HepG2 (cell line): Measurements from ENCODE around the gene CBX2. TPM values are rescaled to one million over a fixed set of nuclear protein-coding genes. Genes with fewer than 3 reads are reported as not detected.

ENCODE experiments used
- GATA4 ChIP-seq: sonication (generic); IDR thresholded peaks from 2 replicates; pipeline ENCODE4 v1.6.1; 2016; ENCODE audit warnings: antibody characterized with exemption, low read depth, borderline replicate concordance
- GTF2F1 ChIP-seq: fragments of 150-350 bp; IDR thresholded peaks from 2 replicates; pipeline ENCODE4 v1.6.1; 2014; ENCODE audit warnings: low read length
- HMGA1 ChIP-seq: sonication (generic); formaldehyde crosslinking; conservative IDR thresholded peaks from 2 replicates; pipeline ENCODE4 v1.4.0; 2020; ENCODE audit warnings: missing genetic modification reagents
- HOXA5 ChIP-seq: sonication (generic); formaldehyde crosslinking; IDR thresholded peaks from 2 replicates; pipeline ENCODE4 v1.4.0; 2020; ENCODE audit warnings: missing genetic modification reagents
- LCORL ChIP-seq, 2 experiments: fragments of 450-650 bp in 1 of 2; sonication (generic) in 1 of 2; formaldehyde crosslinking in 1 of 2; IDR thresholded peaks; 2 replicates each; pipeline versions ENCODE4 v1.5.0 to v1.6.1; 2017 to 2020; ENCODE audit warnings: antibody characterized with exemption in 1 of 2, missing genetic modification reagents in 1 of 2
- MAFK ChIP-seq, 2 experiments: IDR thresholded peaks in 1 of 2; conservative IDR thresholded peaks in 1 of 2; 2 replicates each; pipeline ENCODE4 v1.6.1; 2011; ENCODE audit warnings: improper control_type of control experiment in 2 of 2, low read length in 2 of 2
- MTF2 ChIP-seq: sonication (generic); formaldehyde crosslinking; IDR thresholded peaks from 2 replicates; pipeline ENCODE4 v1.5.0; 2020; ENCODE audit warnings: missing genetic modification reagents, borderline replicate concordance
- MZF1 ChIP-seq: sonication (generic); formaldehyde crosslinking; IDR thresholded peaks from 2 replicates; pipeline ENCODE4 v1.8.1; 2023; ENCODE audit warnings: mild to moderate bottlenecking, missing genetic modification reagents, borderline replicate concordance
- NFATC3 ChIP-seq: sonication (generic); formaldehyde crosslinking; IDR thresholded peaks from 2 replicates; pipeline ENCODE4 v1.5.1; 2020; ENCODE audit warnings: mild to moderate bottlenecking, missing genetic modification reagents
- NKX3-1 ChIP-seq: sonication (generic); formaldehyde crosslinking; IDR thresholded peaks from 2 replicates; pipeline ENCODE4 v1.5.0; 2020; ENCODE audit warnings: missing genetic modification reagents
- PPARG ChIP-seq: conservative IDR thresholded peaks from 2 replicates; pipeline ENCODE4 v1.6.1; 2016; ENCODE audit warnings: missing biosample characterization, missing genetic modification reagents
- RBFOX2 ChIP-seq: fragments of 200-400 bp; formaldehyde crosslinking; IDR thresholded peaks from 2 replicates; pipeline ENCODE4 v1.6.1; 2017; ENCODE audit warnings: low read depth, mild to moderate bottlenecking, low read length
- SAFB2 ChIP-seq: sonication (generic); formaldehyde crosslinking; IDR thresholded peaks from 2 replicates; pipeline ENCODE4 v1.5.1; 2020; ENCODE audit warnings: missing genetic modification reagents, low read depth, mild to moderate bottlenecking, borderline replicate concordance
- SIX1 ChIP-seq: sonication (generic); formaldehyde crosslinking; IDR thresholded peaks from 2 replicates; pipeline ENCODE4 v1.4.0; 2020; ENCODE audit warnings: missing genetic modification reagents, borderline replicate concordance
- ZFP37 ChIP-seq: sonication (generic); formaldehyde crosslinking; IDR thresholded peaks from 2 replicates; pipeline ENCODE4 v1.4.0; 2020; ENCODE audit warnings: missing genetic modification reagents, borderline replicate concordance
- ZMYM3 ChIP-seq: sonication (generic); formaldehyde crosslinking; IDR thresholded peaks from 2 replicates; pipeline ENCODE4 v1.5.1; 2020; ENCODE audit warnings: mild to moderate bottlenecking, missing genetic modification reagents
- ZMYM4 ChIP-seq: sonication (generic); formaldehyde crosslinking; IDR thresholded peaks from 2 replicates; pipeline ENCODE4 v1.8.1; 2023; ENCODE audit warnings: mild to moderate bottlenecking, missing genetic modification reagents
- ZNF160 ChIP-seq: sonication (generic); formaldehyde crosslinking; IDR thresholded peaks from 2 replicates; pipeline ENCODE4 v1.8.0; 2022; ENCODE audit warnings: mild to moderate bottlenecking, inconsistent platforms, missing genetic modification reagents
- ZNF224 ChIP-seq: sonication (generic); formaldehyde crosslinking; IDR thresholded peaks from 2 replicates; pipeline ENCODE4 v1.5.0; 2020; ENCODE audit warnings: mild to moderate bottlenecking, missing genetic modification reagents
- ZNF275 ChIP-seq: sonication (generic); formaldehyde crosslinking; IDR thresholded peaks from 2 replicates; pipeline ENCODE4 v1.8.0; 2022; ENCODE audit warnings: missing genetic modification reagents, mild to moderate bottlenecking, inconsistent platforms, borderline replicate concordance
- ZNF432 ChIP-seq: sonication (generic); formaldehyde crosslinking; IDR thresholded peaks from 2 replicates; pipeline ENCODE4 v1.5.0; 2020; ENCODE audit warnings: missing genetic modification reagents, mild to moderate bottlenecking, borderline replicate concordance
- ZNF512B ChIP-seq: sonication (generic); formaldehyde crosslinking; IDR thresholded peaks from 2 replicates; pipeline ENCODE4 v1.5.1; 2020; ENCODE audit warnings: missing genetic modification reagents, mild to moderate bottlenecking, borderline replicate concordance
- ZNF546 ChIP-seq: sonication (generic); formaldehyde crosslinking; conservative IDR thresholded peaks from 2 replicates; pipeline ENCODE4 v1.8.1; 2023; ENCODE audit warnings: mild to moderate bottlenecking, missing genetic modification reagents
- ZNF703 ChIP-seq: sonication (generic); formaldehyde crosslinking; IDR thresholded peaks from 2 replicates; pipeline ENCODE4 v1.5.1; 2020; ENCODE audit warnings: missing genetic modification reagents, mild to moderate bottlenecking, moderate library complexity, borderline replicate concordance
- ZNF749 ChIP-seq: sonication (generic); formaldehyde crosslinking; IDR thresholded peaks from 2 replicates; pipeline ENCODE4 v1.8.0; 2022; ENCODE audit warnings: mild to moderate bottlenecking, missing genetic modification reagents, moderate library complexity, borderline replicate concordance
- ZNF788 ChIP-seq: sonication (generic); formaldehyde crosslinking; IDR thresholded peaks from 2 replicates; pipeline ENCODE4 v1.5.0; 2020; ENCODE audit warnings: mild to moderate bottlenecking, missing genetic modification reagents, borderline replicate concordance
- ZSCAN21 ChIP-seq: sonication (generic); formaldehyde crosslinking; IDR thresholded peaks from 2 replicates; pipeline ENCODE4 v1.8.0; 2022; ENCODE audit warnings: mild to moderate bottlenecking, missing genetic modification reagents, moderate library complexity, borderline replicate concordance
- polyA plus RNA-seq, 8 experiments: library from polyadenylated mRNA; depleted of rRNA in 3 of 8; stranded (reverse) in 7 of 8; unstranded in 1 of 8; fragments of >200 nt; fragmentation: Illumina TruSeq in 4 of 8; extraction: Trizol in 4 of 8; gene quantifications; 2 replicates each; pipeline versions ENCODE4 v1.2.1 to v1.2.3, GENCODE V29; 2011 to 2016; ENCODE audit warnings: low read depth in 4 of 8, missing spikeins in 1 of 8, mixed read lengths in 1 of 8; ENCODE audit not compliant: insufficient read depth in 1 of 8
- total RNA-seq, 5 experiments: library from RNA; depleted of rRNA; stranded (reverse); fragments of >200 nt; fragmentation: Illumina TruSeq; extraction: Trizol; gene quantifications; 2 replicates each; pipeline ENCODE4 v1.2.3, GENCODE V29; 2016; ENCODE audit warnings: low read depth in 1 of 5

Gene CBX2
- total and polyA plus RNA-seq, 2 of the 13 experiments (the other 11 are each of a cell fraction or from before 2014, with no cell fraction given), result 14.5 to 31.1 TPM

GRCh38 chr17:79803997-79804855 lies 26.3 kb downstream of the CBX2 start (continued):
- no peak for TF ChIP-seq LCORL (IDR thresholded peaks at IDR 0.05)
- peak; percentile 84 for TF ChIP-seq LCORL (CRISPR knock-in tag; IDR thresholded peaks at IDR 0.05)
- TF ChIP-seq GTF2F1, result no peak
- peak; percentile 97 for TF ChIP-seq ZNF546
- TF ChIP-seq ZNF512B (CRISPR knock-in tag), result no peak
- TF ChIP-seq ZNF788, result peak; percentile 89
- TF ChIP-seq ZFP37 (CRISPR knock-in tag), result no peak
- TF ChIP-seq ZNF224 (CRISPR knock-in tag), result peak; percentile 31
- TF ChIP-seq ZMYM3 (CRISPR knock-in tag), result no peak
- peak; percentile 90; the same call in 1 of the 2 replicates for TF ChIP-seq ZNF703
- TF ChIP-seq MAFK (conservative IDR thresholded peaks at IDR 0.05 in 1 of 2, IDR thresholded peaks at IDR 0.05 in 1 of 2; ENCODE audit: low read length in 2 of 2), result no peak
- no peak for TF ChIP-seq NFATC3 (CRISPR knock-in tag)
- TF ChIP-seq ZSCAN21, result peak; percentile 85
- TF ChIP-seq ZNF749 (CRISPR knock-in tag), result 0 out of 2 replicates have a peak, but pooled peaks have one; percentile 57
- TF ChIP-seq ZNF160 (CRISPR knock-in tag), result peak; percentile 39; the same call in 1 of the 2 replicates
- no peak for TF ChIP-seq GATA4
- peak; percentile 58; the same call in 1 of the 2 replicates for TF ChIP-seq ZMYM4 (CRISPR knock-in tag)
- TF ChIP-seq ZNF275, result peak; percentile 94
- TF ChIP-seq SIX1, result no peak
- no peak for TF ChIP-seq ZNF432
- TF ChIP-seq HMGA1 (CRISPR knock-in tag), result no peak
- peak; percentile 85 for TF ChIP-seq NKX3-1
- peak; percentile 60 for TF ChIP-seq RBFOX2
- peak; percentile 89; the same call in 1 of the 2 replicates for TF ChIP-seq SAFB2 (CRISPR knock-in tag)
- no peak for TF ChIP-seq MZF1 (CRISPR knock-in tag)
- TF ChIP-seq HOXA5 (CRISPR knock-in tag), result peak; percentile 61
- 0 out of 2 replicates have a peak, but pooled peaks have one; percentile 17 for TF ChIP-seq PPARG
- TF ChIP-seq MTF2 (CRISPR knock-in tag), result peak; percentile 96
